Osteoblast (primary cell): ENCODE measurements around the gene ANKRD55. TPM values are rescaled to one million over a fixed set of nuclear protein-coding genes. Genes with fewer than 3 reads are reported as not detected.
A peak's percentile ranks its signal among the peaks of the same experiment; 100 is the strongest.

Experiments used
- DNase-seq: peaks from one replicate; pipeline ENCODE4 v3.0.0; 2011; ENCODE audit warnings: low spot score, mixed read lengths; ENCODE audit not compliant: insufficient read length; ENCODE audit errors: missing footprints
- H2AFZ ChIP-seq: 2 replicates; pipeline ENCODE4 v1.6.0; 2011; ENCODE audit warnings: mild to moderate bottlenecking, low read length
- H3K27ac ChIP-seq: 2 replicates; pipeline ENCODE4 v1.5.1; 2011; ENCODE audit warnings: mild to moderate bottlenecking, low read depth, low read length, moderate library complexity
- H3K27me3 ChIP-seq: 2 replicates; pipeline ENCODE4 v1.6.0; 2012; ENCODE audit warnings: mild to moderate bottlenecking, control low read depth, inconsistent platforms, low read length, moderate library complexity; ENCODE audit not compliant: insufficient read depth
- H3K36me3 ChIP-seq: 2 replicates; pipeline ENCODE4 v1.5.1; 2011; ENCODE audit warnings: mild to moderate bottlenecking, low read length, control low read depth, moderate library complexity; ENCODE audit not compliant: insufficient read depth
- H3K4me1 ChIP-seq: 2 replicates; pipeline ENCODE4 v1.5.1; 2011; ENCODE audit warnings: mild to moderate bottlenecking, low read length, control low read depth, moderate library complexity; ENCODE audit not compliant: insufficient read depth
- H3K4me2 ChIP-seq: 2 replicates; pipeline ENCODE4 v1.6.0; 2011; ENCODE audit warnings: mild to moderate bottlenecking, low read length; ENCODE audit not compliant: insufficient read depth
- H3K4me3 ChIP-seq: fragments of 200-600 bp; sonication (generic); 3 replicates; pipeline ENCODE4 v1.5.1; 2012; ENCODE audit warnings: mild to moderate bottlenecking, low read length, inconsistent platforms; ENCODE audit not compliant: insufficient read depth
- H3K79me2 ChIP-seq: 2 replicates; pipeline ENCODE4 v1.6.0; 2012; ENCODE audit warnings: mild to moderate bottlenecking, low read length, control low read depth, inconsistent platforms; ENCODE audit not compliant: insufficient read depth
- H3K9me3 ChIP-seq: 2 replicates; pipeline ENCODE4 v1.5.1; 2011; ENCODE audit warnings: low read depth, low read length, control low read depth
- H4K20me1 ChIP-seq: 2 replicates; pipeline ENCODE4 v1.6.0; 2012; ENCODE audit warnings: mild to moderate bottlenecking, low read length, control low read depth; ENCODE audit not compliant: insufficient read depth
- total RNA-seq: library from RNA; depleted of rRNA; stranded (reverse); fragments of >200 nt; gene quantifications from 2 replicates; pipeline ENCODE4 v1.2.3, GENCODE V29; 2012
- TF ChIP-seq, protein P1 (sequence below): IDR thresholded peaks from 2 replicates; pipeline ENCODE4 v1.5.1; 2011; ENCODE audit warnings: mild to moderate bottlenecking, low read depth, low read length, moderate library complexity; ENCODE audit errors: extremely low read depth

ANKRD55 gene
- total RNA-seq, 1 donor = not detected

DNA sequence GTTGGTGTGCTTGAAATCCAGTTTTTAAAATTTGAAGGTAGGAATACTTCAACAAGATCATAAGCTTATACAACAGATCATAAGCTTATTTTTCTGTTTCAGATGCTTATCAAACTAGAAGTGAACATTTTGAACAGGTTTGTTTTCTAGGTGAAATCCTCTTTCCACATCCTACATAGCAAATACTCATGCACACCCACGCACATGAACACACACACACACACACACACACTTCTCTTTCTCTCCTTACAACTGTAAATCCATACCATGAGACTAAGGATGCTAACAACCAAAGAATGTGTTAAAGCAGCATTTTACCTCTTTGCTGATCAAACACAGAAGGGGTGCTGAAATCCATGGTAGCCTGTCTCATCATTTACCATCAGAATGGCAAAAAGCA, 592 bp downstream of the ANKRD55 start:
- no peak for DNase-seq
- Histone ChIP-seq H3K4me2 (no peak overlapping the region), H2AFZ (no peak overlapping the region), H3K9me3 (no peaks in the 10 kb centered on the region), H3K79me2 (no peaks in the 10 kb centered on the region), H3K4me1 (no peaks in the 10 kb centered on the region), H3K27ac (no peak overlapping the region), H4K20me1 (no peaks in the 10 kb centered on the region), H3K36me3 (no peaks in the 10 kb centered on the region), H3K4me3 (no peak overlapping the region), H3K27me3 (peaks cover 18% of the 10 kb centered on the region)
- TF ChIP-seq, protein P1, sequence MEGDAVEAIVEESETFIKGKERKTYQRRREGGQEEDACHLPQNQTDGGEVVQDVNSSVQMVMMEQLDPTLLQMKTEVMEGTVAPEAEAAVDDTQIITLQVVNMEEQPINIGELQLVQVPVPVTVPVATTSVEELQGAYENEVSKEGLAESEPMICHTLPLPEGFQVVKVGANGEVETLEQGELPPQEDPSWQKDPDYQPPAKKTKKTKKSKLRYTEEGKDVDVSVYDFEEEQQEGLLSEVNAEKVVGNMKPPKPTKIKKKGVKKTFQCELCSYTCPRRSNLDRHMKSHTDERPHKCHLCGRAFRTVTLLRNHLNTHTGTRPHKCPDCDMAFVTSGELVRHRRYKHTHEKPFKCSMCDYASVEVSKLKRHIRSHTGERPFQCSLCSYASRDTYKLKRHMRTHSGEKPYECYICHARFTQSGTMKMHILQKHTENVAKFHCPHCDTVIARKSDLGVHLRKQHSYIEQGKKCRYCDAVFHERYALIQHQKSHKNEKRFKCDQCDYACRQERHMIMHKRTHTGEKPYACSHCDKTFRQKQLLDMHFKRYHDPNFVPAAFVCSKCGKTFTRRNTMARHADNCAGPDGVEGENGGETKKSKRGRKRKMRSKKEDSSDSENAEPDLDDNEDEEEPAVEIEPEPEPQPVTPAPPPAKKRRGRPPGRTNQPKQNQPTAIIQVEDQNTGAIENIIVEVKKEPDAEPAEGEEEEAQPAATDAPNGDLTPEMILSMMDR = no peak

DNA sequence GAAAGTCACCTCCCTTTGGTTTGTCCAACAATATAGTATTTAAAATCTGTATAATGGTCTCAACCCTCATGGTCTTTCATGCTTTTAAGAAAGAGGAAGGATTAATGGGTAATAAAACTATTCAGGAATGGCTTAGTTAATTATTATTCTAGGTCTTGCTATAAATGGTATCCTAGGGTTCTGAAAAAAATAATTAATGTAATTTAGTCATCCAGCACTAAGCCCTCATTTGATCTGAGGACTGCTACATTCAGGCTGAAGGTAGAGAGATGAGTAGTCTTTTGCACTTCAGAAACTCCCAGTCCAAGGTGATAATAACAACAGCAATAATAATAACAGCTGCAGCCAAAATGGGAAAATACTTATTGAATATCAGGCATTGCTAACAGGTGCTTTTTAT, 2.6 kb downstream of the ANKRD55 start:
- TF ChIP-seq, protein P1 = no peak
- H3K27ac ChIP-seq = no peak overlapping the region
- H3K4me2 ChIP-seq = no peak overlapping the region
- no peaks in the 10 kb centered on the region for H3K79me2 ChIP-seq
- H3K27me3 ChIP-seq = peaks cover 18% of the 10 kb centered on the region
- no peaks in the 10 kb centered on the region for H3K9me3 ChIP-seq
- H3K36me3 ChIP-seq = no peaks in the 10 kb centered on the region
- no peak overlapping the region for H3K4me3 ChIP-seq
- peak; percentile 19 for DNase-seq
- no peak overlapping the region for H2AFZ ChIP-seq
- H3K4me1 ChIP-seq = no peaks in the 10 kb centered on the region
- no peaks in the 10 kb centered on the region for H4K20me1 ChIP-seq

DNA sequence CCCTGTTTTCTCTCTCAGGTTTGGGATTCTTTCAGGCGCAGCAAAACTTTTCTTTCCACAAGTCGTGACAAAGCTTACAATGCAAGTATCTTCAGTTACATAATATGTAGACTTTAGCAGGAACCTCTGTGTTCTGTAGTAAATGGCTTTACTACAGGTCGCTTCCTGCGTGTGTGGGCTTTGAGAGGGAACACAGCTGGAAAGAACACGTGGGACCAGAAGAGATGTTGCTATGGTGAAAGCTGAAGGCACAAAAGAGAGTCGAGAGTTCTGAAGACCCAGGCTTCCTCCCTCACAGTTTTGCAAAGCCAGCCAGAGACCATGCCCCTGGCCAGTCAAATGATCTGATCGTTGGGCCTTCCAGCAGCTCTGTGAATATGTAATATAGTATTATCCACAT, 4.0 kb downstream of the ANKRD55 start:
- Histone ChIP-seq H3K4me2 (no peak overlapping the region), H3K36me3 (no peaks in the 10 kb centered on the region), H3K4me3 (no peak overlapping the region), H4K20me1 (no peaks in the 10 kb centered on the region), H3K79me2 (no peaks in the 10 kb centered on the region), H3K27ac (no peak overlapping the region), H3K9me3 (no peaks in the 10 kb centered on the region), H2AFZ (no peak overlapping the region), H3K4me1 (no peaks in the 10 kb centered on the region), H3K27me3 (peaks cover 14% of the 10 kb centered on the region)
- TF ChIP-seq, protein P1 = no peak
- DNase-seq = peak; percentile 26

DNA sequence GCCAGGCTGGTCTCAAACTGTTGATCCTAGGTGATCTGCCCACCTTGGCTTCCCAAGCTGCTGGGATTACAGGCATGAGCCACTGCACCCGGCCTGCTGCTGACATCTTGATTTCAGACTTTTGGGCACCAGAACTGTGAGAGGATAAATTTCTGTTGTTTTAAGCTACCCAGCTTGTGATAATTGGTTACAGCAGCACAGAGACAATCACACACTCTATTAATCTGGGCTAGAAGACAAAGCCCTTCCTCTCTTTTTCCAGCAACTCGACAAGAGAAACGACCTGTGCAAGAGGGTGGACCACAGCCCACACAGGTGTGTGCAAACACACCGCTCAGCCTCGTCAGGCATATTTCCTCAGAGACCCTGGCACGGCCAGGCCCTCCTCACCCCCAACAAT, 4.5 kb downstream of the ANKRD55 start:
- H4K20me1 ChIP-seq = no peaks in the 10 kb centered on the region
- no peaks in the 10 kb centered on the region for H3K36me3 ChIP-seq
- no peaks in the 10 kb centered on the region for H3K4me1 ChIP-seq
- no peak overlapping the region for H3K27ac ChIP-seq
- H3K4me2 ChIP-seq = no peak overlapping the region
- TF ChIP-seq, protein P1 = no peak
- DNase-seq = no peak
- no peaks in the 10 kb centered on the region for H3K9me3 ChIP-seq
- H3K79me2 ChIP-seq = no peaks in the 10 kb centered on the region
- H3K27me3 ChIP-seq = peaks cover 10% of the 10 kb centered on the region
- peak overlapping the region; percentile 35 for H2AFZ ChIP-seq
- no peak overlapping the region for H3K4me3 ChIP-seq
